Activated naive CD8-positive, alpha-beta T cell (primary cell): ENCODE data around the gene CELF4.
"Not testable (repeated sequence)": the region's sequence is repeated elsewhere in the genome, so short reads cannot be mapped to it uniquely, and the experiment has no call there.

ENCODE experiments used
- H3K27ac Mint-ChIP-seq: one replicate; pipeline ENCODE4 v1.8.0; 2021; ENCODE audit warnings: mixed read lengths
- H3K27me3 Mint-ChIP-seq: one replicate; pipeline ENCODE4 v1.8.0; 2021; ENCODE audit warnings: mixed read lengths
- H3K36me3 Mint-ChIP-seq: one replicate; pipeline ENCODE4 v1.8.0; 2021; ENCODE audit warnings: mixed read lengths
- H3K4me1 Mint-ChIP-seq: one replicate; pipeline ENCODE4 v1.8.0; 2021; ENCODE audit warnings: low read depth, mixed read lengths
- H3K4me3 Mint-ChIP-seq: one replicate; pipeline ENCODE4 v1.8.0; 2021; ENCODE audit warnings: mild to moderate bottlenecking, mixed read lengths
- H3K9me3 Mint-ChIP-seq: one replicate; pipeline ENCODE4 v1.8.0; 2021; ENCODE audit warnings: low read depth, mixed read lengths

Gene CELF4

DNA sequence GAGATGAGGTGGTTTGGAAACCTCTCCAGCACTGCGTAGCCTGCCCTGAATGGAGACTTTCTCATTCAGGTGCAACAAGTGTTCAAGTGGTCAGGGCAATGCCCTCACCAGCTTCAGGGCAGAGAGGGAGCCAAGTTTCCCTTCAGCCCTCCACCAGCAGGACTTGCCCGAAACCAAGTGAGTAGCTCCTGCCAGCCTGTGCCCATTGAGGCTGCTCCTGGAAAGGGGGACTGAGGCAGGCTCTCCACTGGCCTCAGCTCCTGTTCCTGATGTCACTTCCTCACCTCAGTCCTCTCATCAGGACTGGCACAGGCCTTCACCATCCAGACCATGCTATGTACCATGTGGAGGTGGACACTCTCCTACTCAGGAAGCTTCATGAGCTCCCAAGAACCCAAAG lies 94.6 kb downstream of the CELF4 start:
- no peak overlapping the region for H3K27ac Mint-ChIP-seq
- H3K27me3 Mint-ChIP-seq = peaks cover 4% of the 10 kb centered on the region
- H3K4me3 Mint-ChIP-seq = no peak overlapping the region
- no peaks in the 10 kb centered on the region for H3K4me1 Mint-ChIP-seq
- H3K36me3 Mint-ChIP-seq = no peaks in the 10 kb centered on the region
- no peaks in the 10 kb centered on the region for H3K9me3 Mint-ChIP-seq

DNA sequence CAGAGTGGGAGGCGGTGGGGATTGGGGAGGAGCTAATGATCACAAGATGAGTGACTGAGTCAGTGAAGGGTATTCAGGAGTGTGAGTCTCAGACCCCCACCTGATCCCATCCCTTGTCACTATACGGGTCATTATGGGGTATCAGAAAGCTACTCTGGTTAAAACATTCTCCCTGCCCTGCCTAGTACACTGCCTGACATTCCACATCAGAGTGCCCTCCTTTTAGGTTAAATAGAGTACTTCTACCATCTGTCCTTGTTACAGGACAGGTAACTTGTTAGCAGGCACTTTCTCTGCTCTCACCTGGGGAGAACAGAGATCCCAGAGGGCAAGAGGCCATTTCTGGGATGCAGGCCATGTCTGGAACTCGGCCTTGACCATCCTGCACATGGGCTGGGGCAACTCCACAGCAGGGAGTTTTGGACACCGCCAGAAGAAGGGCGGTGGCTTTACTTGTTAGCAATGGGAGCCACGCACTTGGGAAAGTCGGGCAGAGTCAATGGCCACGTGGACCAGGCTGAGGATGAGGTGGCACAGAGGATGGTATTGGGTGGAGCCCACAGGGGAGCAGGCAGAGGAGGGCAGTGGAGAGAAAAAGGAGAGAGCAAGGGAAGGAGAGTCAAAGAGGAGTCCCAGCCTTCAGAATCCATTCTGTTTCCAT lies 98.5 kb downstream of the CELF4 start:
- no peak overlapping the region for H3K4me3 Mint-ChIP-seq
- peaks cover 4% of the 10 kb centered on the region for H3K27me3 Mint-ChIP-seq
- H3K36me3 Mint-ChIP-seq = no peaks in the 10 kb centered on the region
- no peak overlapping the region for H3K27ac Mint-ChIP-seq
- H3K9me3 Mint-ChIP-seq = no peaks in the 10 kb centered on the region
- no peaks in the 10 kb centered on the region for H3K4me1 Mint-ChIP-seq

DNA sequence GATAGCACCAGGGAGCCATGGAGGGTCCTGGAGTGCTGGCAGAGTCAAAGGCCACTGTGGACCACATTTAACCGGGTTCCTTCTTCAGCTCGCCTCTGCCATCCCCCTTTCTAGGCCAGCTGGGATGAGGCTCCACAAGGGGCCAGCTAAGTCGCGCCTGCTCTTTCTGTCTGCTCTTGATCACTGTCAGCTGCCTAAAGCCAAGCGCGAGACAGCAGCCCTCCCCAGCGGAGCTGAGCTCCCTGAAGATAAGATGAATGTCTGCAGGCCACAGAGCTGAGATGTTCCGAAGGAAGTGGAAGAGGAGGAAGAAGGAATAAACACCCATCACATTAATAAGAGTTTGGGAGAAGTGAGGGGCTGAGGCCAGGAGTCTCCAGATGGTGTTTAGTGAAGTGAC lies 99.6 kb downstream of the CELF4 start:
- H3K36me3 Mint-ChIP-seq = no peaks in the 10 kb centered on the region
- H3K4me3 Mint-ChIP-seq = no peak overlapping the region
- H3K27ac Mint-ChIP-seq = no peak overlapping the region
- no peaks in the 10 kb centered on the region for H3K4me1 Mint-ChIP-seq
- H3K9me3 Mint-ChIP-seq = no peaks in the 10 kb centered on the region
- peaks cover 3% of the 10 kb centered on the region for H3K27me3 Mint-ChIP-seq

- no peak overlapping the region for H3K4me3 Mint-ChIP-seq
- H3K27me3 Mint-ChIP-seq = peaks cover 3% of the 10 kb centered on the region
- H3K9me3 Mint-ChIP-seq = no peaks in the 10 kb centered on the region
- no peaks in the 10 kb centered on the region for H3K4me1 Mint-ChIP-seq
- H3K36me3 Mint-ChIP-seq = no peaks in the 10 kb centered on the region
- H3K27ac Mint-ChIP-seq = no peak overlapping the region
Observed at GRCh38 chr18:37464257-37464656, 101.3 kb downstream of the CELF4 start.

- H3K36me3 Mint-ChIP-seq, H3K27me3 Mint-ChIP-seq, H3K4me3 Mint-ChIP-seq, H3K9me3 Mint-ChIP-seq, H3K27ac Mint-ChIP-seq, H3K4me1 Mint-ChIP-seq: not testable (repeated sequence)
Observed at GRCh38 chr18:37461329-37461728, 104.3 kb downstream of the CELF4 start.

DNA sequence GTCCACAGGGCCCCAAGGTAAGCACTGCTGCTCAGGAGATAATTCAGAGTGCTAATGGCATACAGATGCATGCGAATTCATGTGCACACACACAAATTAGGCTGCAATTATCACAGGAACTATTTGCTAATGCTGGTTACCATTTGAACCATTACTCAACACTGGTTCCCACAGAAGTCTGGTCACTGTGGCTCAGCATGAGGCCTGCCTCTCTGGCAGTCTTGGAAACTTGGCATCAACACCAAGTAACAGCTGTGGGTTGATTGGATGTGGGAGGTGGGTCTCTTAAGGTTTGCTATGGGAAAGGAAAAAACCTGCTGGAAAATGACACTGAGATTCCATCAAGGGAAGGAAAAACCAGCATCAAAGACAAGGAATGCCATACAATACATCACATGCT lies 105.0 kb downstream of the CELF4 start:
- Mint-ChIP-seq H3K36me3 (no peaks in the 10 kb centered on the region), H3K9me3 (no peaks in the 10 kb centered on the region), H3K4me3 (no peak overlapping the region), H3K4me1 (no peaks in the 10 kb centered on the region), H3K27ac (no peak overlapping the region), H3K27me3 (no peaks in the 10 kb centered on the region)

- H3K4me3 Mint-ChIP-seq = no peak overlapping the region
- no peak overlapping the region for H3K27ac Mint-ChIP-seq
- H3K27me3 Mint-ChIP-seq = no peaks in the 10 kb centered on the region
- H3K36me3 Mint-ChIP-seq = no peaks in the 10 kb centered on the region
- H3K9me3 Mint-ChIP-seq = no peaks in the 10 kb centered on the region
- H3K4me1 Mint-ChIP-seq = no peaks in the 10 kb centered on the region
Observed at GRCh38 chr18:37458697-37459096, 106.9 kb downstream of the CELF4 start.

DNA sequence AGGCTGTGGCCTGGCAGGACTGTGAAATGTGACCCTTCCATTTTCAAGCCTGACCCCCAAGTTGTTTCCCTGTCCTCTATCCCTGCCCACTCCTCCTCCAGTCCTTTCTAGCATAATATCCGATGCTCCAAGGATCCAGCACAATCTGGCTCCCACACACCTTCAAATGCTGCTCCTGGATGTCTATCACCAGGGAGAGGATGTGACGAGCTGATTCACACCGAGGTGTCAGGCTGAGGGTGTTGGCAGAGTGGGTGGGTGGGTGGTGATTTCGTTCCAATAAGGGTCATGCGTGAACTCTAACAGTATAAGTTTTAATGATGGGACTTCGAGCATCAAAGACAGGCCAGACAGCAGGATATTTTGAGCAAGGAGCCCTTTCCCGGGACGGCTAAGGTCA lies 107.8 kb downstream of the CELF4 start:
- Mint-ChIP-seq H3K4me3 (no peak overlapping the region), H3K27me3 (no peaks in the 10 kb centered on the region), H3K9me3 (no peaks in the 10 kb centered on the region), H3K36me3 (no peaks in the 10 kb centered on the region), H3K27ac (no peak overlapping the region), H3K4me1 (no peaks in the 10 kb centered on the region)

DNA sequence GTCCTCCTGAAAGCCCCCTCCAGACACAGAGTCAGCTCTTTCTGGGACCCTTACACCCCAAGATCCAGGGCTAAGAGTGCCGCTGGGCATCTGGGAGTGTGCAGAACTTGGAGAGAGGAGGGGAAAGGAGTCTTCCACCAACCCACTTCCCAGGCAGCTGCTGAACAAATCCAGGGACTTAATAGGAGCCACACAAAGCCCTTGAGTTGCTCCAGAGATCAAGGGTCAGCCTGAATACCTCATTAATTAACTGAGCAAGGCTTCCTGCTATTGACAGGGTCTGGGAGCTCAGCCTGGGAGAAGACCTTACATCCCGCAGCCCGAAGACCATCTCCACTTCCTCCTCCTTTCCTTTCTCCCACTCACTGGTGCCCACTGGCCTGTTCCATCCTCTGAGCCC lies 108.3 kb downstream of the CELF4 start:
- H3K36me3 Mint-ChIP-seq = no peaks in the 10 kb centered on the region
- H3K27ac Mint-ChIP-seq = no peak overlapping the region
- no peak overlapping the region for H3K4me3 Mint-ChIP-seq
- H3K9me3 Mint-ChIP-seq = no peaks in the 10 kb centered on the region
- H3K4me1 Mint-ChIP-seq = no peaks in the 10 kb centered on the region
- no peaks in the 10 kb centered on the region for H3K27me3 Mint-ChIP-seq

DNA sequence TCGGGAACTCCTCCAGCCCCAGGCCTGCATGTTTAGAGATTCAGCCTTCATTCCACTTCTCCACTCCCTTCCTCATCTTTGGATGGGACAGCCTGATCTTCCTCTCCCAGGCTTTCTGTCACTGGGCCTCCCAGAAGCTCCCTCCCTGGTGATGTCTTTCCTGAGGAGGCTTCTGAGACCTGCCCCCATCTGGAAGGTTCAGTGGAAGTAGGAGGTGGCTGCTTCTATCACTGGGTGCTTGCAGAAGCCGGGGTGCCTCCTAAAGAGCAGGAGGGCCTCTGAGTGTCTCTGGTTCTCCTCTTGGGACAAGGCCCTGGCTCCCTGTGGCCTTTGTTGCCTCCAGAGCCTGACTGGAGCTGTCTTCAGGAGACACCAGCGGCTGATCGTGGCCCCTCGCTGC lies 108.7 kb downstream of the CELF4 start:
- H3K4me3 Mint-ChIP-seq = no peak overlapping the region
- no peaks in the 10 kb centered on the region for H3K4me1 Mint-ChIP-seq
- no peaks in the 10 kb centered on the region for H3K9me3 Mint-ChIP-seq

DNA sequence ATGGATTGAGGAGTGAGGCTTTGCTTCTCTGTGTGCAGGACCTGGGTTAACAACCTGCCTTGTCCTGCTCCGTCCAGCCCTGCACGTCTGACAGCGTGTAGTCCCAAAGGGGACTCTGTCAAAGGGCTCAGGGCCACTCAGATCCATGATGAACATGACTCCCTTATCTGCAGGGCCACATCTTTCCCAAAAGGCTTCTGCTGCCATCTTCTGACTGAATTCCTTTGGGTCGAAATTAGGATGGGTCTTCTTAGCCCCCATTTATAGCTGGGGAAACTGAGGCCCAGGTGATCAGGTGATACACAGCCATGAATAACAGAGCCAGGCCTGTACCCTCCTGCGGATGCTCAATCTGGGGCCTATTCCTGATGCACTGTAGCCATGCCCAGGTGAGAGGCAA lies 109.2 kb downstream of the CELF4 start:
- Mint-ChIP-seq H3K27ac (no peak overlapping the region), H3K27me3 (no peaks in the 10 kb centered on the region), H3K36me3 (no peaks in the 10 kb centered on the region), H3K4me1 (no peaks in the 10 kb centered on the region), H3K4me3 (no peak overlapping the region), H3K9me3 (no peaks in the 10 kb centered on the region)

More for the DNA sequence above, 108.7 kb downstream of the CELF4 start:
- no peak overlapping the region for H3K27ac Mint-ChIP-seq
- H3K27me3 Mint-ChIP-seq = no peaks in the 10 kb centered on the region
- H3K36me3 Mint-ChIP-seq = no peaks in the 10 kb centered on the region

GRCh38 chr18:37453752-37454151 lies 111.8 kb downstream of the CELF4 start:
- Mint-ChIP-seq H3K27me3 (no peaks in the 10 kb centered on the region), H3K9me3 (no peaks in the 10 kb centered on the region), H3K4me3 (no peak overlapping the region), H3K4me1 (no peaks in the 10 kb centered on the region), H3K36me3 (no peaks in the 10 kb centered on the region), H3K27ac (no peak overlapping the region)

DNA sequence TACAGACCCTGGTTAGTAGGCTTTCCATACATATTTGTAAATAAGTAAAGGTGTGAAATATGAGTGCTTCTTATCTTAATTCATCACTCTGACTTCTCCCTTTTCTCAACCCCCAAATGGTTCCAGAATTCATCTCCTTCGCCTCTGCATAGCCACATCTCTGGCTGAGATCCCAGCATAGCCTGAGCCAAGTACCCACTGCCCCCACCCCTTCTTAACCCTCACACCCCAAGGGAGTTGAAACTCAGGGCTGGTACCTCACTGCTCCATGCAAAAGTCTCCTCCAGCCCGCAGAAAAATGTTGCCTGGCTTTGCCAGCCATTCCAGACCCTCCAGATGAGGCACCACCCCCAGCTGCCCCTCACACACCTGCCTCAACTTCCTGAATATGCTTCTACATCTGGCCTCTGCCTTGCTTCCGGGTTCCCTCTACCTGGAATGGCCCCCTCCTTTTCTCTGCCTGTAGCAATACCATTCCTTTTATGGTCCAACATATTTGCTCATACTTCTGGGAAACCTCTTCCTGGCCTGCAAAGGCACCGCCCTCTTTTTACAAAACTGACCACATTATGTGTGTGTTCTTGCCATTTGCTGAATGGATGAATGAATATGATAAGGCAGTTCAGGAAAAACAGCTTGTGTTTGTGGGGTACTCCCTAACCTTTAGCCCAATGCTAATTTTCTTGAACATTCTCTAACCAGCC lies 112.8 kb downstream of the CELF4 start:
- Mint-ChIP-seq H3K27ac (no peak overlapping the region), H3K4me1 (no peaks in the 10 kb centered on the region), H3K4me3 (no peak overlapping the region), H3K36me3 (no peaks in the 10 kb centered on the region), H3K9me3 (no peaks in the 10 kb centered on the region), H3K27me3 (no peaks in the 10 kb centered on the region)

DNA sequence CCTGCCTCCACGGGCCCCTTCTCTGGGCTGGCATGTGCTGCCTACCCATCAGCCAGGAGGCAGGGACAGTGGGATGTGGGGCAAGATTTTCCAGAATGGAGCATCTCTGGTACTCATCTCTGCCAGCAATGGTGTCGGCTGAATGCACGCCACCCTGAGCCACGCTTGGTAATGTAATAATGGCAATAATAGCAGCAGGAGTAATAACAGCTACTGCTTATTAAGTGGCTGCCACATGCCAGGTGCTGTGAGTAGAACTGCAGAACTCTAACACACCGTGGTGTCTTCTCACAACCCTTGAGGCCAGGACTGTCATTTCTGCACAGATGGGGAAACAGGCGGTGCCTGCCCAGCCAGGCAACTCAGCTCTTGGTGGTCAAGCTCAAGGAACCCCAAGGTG lies 113.6 kb downstream of the CELF4 start:
- H3K27ac Mint-ChIP-seq = no peak overlapping the region
- H3K4me3 Mint-ChIP-seq = no peak overlapping the region
- H3K36me3 Mint-ChIP-seq = no peaks in the 10 kb centered on the region
- H3K9me3 Mint-ChIP-seq = no peaks in the 10 kb centered on the region
- H3K4me1 Mint-ChIP-seq = no peaks in the 10 kb centered on the region
- H3K27me3 Mint-ChIP-seq = no peaks in the 10 kb centered on the region

DNA sequence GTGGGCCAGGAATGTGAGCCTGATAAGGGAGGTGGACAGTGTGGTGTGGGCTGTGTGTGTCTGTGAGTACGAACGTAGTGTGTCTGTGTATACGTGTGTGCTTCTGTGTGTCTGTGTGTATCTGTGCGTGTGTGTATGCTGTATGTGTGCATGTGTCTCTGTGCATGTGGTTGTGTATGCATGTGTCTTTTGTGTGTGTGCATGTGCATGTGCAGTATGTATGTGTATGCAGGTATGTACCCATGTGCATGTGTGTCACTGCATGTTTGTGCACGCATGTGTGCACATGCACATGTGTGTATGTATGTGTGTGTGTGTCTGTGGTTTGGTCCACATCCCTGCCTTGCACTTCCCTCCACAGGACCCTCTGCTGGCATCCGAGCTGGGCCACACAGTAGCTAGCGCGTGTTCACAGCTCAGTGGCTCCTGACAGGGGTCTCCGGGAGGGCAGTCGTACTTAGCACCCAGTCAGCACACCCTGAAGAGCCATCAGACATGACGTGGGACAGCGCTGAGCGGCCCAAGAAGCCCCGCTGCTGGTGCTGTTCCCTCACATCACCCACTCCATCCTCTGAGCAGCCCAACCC lies 114.3 kb downstream of the CELF4 start:
- Mint-ChIP-seq H3K27me3 (no peaks in the 10 kb centered on the region), H3K36me3 (no peaks in the 10 kb centered on the region), H3K9me3 (no peaks in the 10 kb centered on the region), H3K4me1 (no peaks in the 10 kb centered on the region), H3K4me3 (no peak overlapping the region), H3K27ac (no peak overlapping the region)
